GM18873 (cell line): ENCODE measurements around the gene ASS1.

Experiments
- ATAC-seq: cut with Tn5 transposase; IDR thresholded peaks from one replicate; pipeline ENCODE4 v1.9.1; 2021; ENCODE audit warnings: mild to moderate bottlenecking, moderate library complexity, moderate number of reproducible peaks; ENCODE audit not compliant: unreplicated experiment, low FRiP score

ASS1 gene

GRCh38 chr9:130417602-130418001, 27.2 kb upstream of the ASS1 start:
- ATAC-seq = no peak

DNA sequence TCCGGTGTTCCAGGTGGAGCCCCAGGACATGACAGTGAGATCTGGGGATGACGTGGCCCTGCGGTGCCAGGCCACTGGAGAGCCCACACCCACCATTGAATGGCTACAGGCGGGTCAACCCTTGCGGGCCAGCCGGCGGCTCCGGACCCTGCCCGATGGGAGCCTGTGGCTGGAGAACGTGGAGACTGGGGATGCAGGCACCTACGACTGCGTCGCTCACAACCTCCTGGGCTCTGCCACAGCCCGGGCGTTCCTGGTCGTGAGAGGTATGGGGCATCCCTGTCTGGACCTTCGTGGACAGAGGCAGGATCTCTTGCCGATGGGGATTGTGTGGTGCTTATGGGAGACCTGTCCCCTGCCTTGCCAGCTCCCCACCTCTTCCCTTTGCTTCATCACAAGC, 26.0 kb upstream of the ASS1 start:
- no peak for ATAC-seq

DNA sequence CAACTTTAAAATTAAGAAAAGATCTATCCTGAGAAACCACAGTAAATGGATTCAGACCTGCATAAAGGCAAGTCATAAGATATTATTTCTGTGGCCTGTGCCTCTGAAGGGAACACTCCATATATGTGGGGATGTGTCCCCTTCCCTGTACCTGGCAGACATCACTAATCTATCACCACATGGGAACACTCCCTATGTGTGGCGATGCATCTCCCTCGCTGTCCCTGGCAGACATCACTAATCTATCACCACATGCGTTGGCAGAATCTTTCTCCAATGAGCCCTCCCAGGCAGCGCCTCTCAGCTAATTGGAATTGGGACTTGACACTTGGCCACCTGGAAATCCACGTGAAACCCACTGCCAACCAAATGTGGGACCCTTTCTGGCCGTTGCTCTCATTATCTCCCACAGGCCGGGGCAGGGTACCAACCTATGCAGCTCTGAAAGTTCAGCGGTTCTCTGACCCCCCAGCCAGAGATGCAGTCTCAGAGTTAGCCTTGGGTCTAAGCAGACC, 25.2 kb upstream of the ASS1 start:
- no peak for ATAC-seq

DNA sequence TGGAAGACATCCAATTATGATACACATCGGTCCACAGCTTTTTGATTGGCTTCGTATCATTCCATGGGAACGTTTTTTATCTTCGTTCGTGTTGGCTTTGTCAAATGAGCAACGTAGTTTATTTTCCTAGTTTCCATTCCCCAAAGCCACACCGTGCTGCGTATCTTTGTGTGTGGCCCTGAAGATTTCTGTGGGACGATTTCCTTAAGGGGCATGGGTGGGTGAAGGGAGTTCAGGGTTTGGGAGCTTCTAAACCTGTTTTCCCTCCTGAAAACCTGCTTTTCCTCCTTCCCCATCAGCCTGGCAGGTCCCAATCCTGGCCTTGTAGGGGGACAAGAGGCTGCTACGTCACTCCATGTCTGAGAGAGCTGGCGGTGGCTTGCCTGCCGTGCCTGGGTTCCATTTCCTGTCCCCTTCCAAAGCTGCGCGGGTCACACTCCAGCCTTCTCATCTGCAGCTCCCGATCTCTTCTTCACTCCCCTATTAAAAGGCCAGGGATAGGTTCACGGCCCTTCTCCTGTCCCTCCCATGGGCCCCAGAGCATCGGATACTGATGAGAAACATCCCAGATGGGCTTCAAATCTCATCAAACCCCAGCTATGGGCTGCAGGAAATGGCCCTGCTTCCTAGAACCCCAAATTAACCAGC, 23.5 kb upstream of the ASS1 start:
- no peak for ATAC-seq

DNA sequence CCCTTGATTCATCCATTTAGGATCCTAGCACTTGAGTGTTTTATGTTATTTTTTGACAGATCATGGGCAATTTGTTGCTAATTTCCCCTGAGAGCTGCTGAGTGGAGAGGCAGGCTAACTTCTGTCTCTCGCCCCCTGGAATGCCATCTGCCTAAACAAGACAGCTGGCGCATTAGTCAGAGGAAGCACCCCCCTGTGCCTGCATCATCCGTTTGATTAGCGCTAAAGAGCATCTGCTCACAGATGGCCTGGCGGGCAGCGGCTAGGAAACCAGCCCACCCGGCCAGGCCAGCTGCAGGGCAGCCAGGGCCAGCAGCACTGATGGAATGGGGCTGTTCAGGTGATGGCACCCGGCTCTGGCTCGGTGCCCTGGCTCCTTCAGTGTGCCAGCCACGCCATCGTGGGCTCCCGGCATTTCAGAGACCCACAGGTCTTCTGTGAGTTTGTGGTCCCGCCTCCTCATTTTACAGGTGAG, 22.9 kb upstream of the ASS1 start:
- no peak for ATAC-seq

- ATAC-seq = no peak
Observed at GRCh38 chr9:130422546-130422945, 22.2 kb upstream of the ASS1 start.

DNA sequence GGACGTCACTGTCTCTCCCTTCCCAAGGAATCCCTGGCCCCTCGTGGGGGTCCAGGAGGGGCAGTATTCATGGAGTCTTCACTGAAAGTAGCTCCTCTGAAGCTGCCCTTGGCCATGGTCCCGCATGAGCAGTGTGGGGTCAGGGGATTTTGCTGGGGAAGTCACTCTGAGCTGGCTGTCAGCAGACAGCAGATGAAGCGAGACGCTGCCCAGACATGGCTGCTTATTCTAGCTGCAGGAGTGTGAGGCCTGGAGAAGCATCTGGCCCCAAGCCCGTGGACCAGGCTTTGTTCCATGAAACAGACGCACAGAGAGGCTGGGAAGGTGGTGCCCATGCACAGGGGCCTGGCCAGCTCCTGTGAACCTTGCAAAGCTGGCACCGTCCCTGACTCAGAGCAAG, 21.5 kb upstream of the ASS1 start:
- ATAC-seq = no peak

DNA sequence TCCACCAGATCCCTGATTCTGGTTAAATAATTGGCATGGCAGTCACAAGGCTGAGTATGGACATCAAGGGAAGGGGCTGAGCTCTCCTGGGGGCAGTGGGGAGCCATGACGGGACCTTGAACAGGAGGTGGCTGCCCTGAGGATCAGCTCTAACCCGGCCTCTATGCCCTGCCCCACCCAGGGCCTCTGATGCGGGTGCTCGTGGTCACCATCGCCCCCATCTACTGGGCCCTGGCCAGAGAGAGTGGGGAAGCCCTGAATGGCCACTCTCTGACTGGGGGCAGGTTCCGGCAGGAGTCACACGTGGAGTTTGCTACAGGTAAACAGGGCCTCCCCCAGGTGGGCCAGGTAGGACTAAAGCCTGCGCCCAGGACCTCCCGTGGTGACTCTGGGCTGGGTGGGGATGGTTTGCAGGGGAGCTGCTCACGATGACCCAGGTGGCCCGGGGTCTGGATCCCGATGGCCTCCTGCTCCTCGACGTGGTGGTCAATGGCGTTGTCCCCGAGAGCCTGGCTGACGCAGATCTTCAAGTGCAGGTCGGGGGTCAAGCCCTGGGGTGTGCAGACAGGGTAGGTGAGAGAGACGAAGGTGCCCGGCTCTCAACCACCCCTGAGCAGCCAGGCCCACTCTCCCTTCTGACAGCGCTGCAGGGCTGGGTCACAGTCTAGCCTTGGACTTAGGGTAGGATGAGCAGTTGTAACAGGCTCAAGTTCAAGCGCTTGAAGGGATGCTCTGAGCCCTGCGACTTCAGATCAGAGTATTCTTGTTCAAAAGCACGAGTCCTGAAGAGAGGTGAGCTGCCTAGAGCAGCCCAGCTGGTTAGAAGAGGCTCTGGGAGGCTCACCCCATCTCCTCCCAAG, 19.9 kb upstream of the ASS1 start:
- ATAC-seq = no peak

DNA sequence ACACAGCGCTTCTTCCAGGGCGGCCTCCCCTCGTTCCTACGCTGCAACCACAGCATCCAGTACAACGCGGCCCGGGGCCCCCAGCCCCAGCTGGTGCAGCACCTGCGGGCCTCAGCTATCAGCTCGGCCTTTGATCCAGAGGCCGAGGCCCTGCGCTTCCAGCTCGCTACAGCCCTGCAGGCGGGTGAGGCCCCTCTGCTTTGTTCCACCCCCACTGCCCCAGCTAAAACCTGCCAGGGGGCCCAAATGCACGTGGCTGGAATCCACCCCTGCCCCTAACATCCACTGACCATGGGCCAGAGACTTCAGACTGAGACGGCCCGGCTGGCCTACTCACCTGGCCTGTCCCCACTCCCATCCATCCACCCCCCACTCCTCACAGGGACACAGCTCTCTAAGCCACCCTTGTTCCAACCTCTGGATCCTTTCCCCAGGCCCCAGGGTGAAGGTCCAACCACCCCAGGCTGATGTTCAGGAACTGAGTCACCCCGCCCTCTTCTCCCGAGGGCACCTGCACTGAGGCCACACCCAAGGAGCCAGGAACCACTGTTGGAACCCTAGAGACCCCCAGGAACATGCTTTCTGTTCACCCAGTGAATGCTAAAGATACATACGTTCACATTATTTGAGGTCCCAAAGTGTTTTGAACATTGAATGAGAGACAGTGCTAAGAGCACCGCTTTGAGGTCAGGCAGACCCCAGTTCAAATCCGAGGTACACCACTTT, 18.9 kb upstream of the ASS1 start:
- no peak for ATAC-seq

DNA sequence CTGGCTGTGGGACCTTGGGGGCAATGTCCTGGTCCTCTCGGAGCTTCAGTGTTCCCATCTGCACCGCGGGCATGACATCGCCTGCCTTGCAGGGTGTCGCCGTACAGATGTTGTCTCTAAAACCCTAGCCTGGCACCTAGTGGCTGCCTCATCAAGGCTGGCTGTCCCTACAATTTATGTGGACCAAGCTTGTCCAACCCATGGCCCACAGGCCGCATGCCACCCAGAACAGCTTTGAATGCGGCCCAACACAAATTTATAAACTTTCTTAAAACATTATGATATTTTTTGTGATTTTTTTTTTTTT, 18.3 kb upstream of the ASS1 start:
- ATAC-seq = no peak

GRCh38 chr9:130426883-130427282, 17.9 kb upstream of the ASS1 start:
- ATAC-seq = no peak

DNA sequence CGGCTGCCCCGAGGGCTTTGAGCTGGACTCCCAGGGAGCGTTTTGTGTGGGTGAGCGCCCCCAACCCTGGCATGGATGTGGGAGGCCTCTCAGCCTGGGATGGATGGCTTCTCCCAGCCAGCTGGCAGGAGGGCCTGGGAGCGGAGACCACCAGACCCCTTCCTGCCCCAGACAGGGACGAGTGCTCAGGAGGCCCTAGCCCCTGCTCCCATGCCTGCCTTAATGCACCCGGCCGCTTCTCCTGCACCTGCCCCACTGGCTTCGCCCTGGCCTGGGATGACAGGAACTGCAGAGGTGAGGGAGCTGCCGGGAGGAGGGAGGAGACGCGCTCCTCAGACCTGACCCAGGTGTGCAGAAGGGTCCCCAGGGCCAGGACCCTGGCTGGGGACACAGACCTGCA, 17.4 kb upstream of the ASS1 start:
- no peak for ATAC-seq

DNA sequence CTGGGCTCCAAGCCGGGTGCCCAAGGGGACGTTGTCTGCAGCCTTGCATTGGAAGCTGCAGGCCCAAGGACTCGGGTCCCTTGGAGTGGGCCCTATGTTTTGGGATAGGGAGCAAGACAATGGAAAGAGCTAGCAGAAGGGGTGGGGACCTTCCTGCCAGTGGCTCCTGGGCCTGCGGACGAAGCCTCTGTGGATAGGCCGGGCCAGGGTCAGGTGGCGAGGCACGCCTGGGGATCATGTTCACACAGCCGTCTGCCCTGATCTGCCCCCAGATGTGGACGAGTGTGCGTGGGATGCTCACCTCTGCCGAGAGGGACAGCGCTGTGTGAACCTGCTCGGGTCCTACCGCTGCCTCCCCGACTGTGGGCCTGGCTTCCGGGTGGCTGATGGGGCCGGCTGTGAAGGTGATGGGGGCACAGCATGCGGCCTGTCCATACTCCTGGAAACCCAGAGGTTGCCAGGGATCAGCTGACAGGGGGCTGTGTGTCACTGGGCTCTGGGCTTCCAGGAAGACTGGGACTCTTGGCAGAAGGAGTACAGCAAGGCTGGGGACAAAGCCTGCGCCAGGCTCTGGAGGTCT, 16.6 kb upstream of the ASS1 start:
- no peak for ATAC-seq

DNA sequence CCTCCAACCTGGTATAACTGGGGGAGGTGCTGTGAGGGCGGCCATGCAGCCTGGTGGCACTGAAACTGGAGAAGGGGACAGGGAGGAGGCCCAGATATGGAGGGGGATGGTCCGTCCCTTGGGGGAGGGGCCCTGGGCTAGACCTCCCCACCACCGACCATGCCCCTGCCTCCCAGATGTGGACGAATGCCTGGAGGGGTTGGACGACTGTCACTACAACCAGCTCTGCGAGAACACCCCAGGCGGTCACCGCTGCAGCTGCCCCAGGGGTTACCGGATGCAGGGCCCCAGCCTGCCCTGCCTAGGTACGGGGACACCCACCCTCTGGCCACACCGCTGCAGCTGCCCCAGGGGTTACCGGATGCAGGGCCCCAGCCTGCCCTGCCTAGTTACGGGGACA, 15.4 kb upstream of the ASS1 start:
- no peak for ATAC-seq

DNA sequence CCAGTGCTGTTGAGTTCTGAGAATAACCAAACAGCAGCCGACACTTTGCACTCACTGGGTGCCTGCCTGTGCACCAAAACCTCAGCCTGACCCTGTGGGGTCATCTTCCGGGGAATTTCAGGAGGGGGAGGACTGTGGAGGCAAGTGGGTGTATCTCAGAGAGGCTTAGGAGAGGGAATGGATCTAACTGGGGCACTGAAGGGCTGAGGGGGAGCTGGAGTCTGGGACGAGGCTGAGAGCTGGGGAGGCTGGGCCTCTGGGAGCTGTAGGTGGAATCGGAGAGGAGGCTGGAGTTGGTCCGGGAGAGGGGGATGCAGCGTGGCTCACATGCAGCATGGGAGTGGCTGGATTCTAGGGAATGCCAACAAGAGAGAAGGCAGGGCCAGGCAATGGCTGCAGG, 14.9 kb upstream of the ASS1 start:
- no peak for ATAC-seq

DNA sequence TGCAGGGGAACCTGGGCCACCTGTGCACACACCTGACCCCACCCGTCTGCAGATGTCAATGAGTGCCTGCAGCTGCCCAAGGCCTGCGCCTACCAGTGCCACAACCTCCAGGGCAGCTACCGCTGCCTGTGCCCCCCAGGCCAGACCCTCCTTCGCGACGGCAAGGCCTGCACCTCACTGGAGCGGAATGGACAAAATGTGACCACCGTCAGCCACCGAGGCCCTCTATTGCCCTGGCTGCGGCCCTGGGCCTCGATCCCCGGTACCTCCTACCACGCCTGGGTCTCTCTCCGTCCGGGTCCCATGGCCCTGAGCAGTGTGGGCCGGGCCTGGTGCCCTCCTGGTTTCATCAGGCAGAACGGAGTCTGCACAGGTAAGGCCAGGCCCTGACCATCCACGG, 14.5 kb upstream of the ASS1 start:
- ATAC-seq = no peak

GRCh38 chr9:130430734-130431535, 13.8 kb upstream of the ASS1 start:
- no peak for ATAC-seq

- no peak for ATAC-seq
Observed at GRCh38 chr9:130431536-130432303, 13.0 kb upstream of the ASS1 start.

DNA sequence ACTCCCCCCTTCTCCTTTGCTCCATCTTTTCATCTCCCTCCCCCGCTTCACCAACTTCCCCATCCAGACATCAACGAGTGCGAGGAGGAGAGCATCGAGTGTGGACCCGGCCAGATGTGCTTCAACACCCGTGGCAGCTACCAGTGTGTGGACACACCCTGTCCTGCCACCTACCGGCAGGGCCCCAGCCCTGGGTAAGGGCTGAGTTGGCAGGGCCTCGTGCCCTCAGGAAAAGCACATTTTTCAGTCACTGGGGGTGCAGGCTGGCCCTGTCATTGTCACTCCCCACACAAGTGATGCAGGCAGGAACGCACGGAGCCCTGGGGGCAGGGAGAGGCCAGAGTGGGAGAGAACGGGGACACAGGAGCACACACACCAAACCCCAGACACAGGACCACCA, 12.4 kb upstream of the ASS1 start:
- ATAC-seq = no peak

- no peak for ATAC-seq
Observed at GRCh38 chr9:130432796-130433167, 12.0 kb upstream of the ASS1 start.
